ENCODE data around the gene CFAP141. TPM values are rescaled to one million over a fixed set of nuclear protein-coding genes. Genes with fewer than 3 reads are reported as not detected.
"Not testable (repeated sequence)": the region's sequence is repeated elsewhere in the genome, so short reads cannot be mapped to it uniquely, and the experiment has no call there.

Gene CFAP141
- total and polyA plus RNA-seq, 4 experiments from 2014 or later, result not detected

- Histone ChIP-seq H3K4me3 (ENCODE audit: low read length in 2 of 2) (no peak overlapping the region), H3K9me3 (ENCODE audit: control insufficient read depth in 1 of 2, low read length in 2 of 2) (no peaks in the 10 kb centered on the region), H3K36me3 (ENCODE audit: insufficient read depth, low read length) (peaks cover 60% of the 10 kb centered on the region), H3K27me3 (ENCODE audit: insufficient read depth, low read length) (no peaks in the 10 kb centered on the region), H3K4me1 (ENCODE audit: insufficient read depth, low read length) (peaks cover 4% of the 10 kb centered on the region), H3K27ac (ENCODE audit: low read depth, low read length) (no peak overlapping the region)
- H3K4me3 Mint-ChIP-seq, result no peak overlapping the region
- peaks cover 40 to 47% of the 10 kb centered on the region in 2 donors for H3K36me3 Mint-ChIP-seq
- no peak for DNase-seq
- no peaks in the 10 kb centered on the region for H3K9me3 Mint-ChIP-seq
- ChIA-PET CTCF (ENCODE audit: partially characterized antibody) (no interaction called here), POLR2A (ENCODE audit: partially characterized antibody) (interaction anchor here (4.1 kb wide), 1 partner anchor 8 kb away, joined by 14 read pairs; a partner anchor contains a TSS)
- H3K27ac Mint-ChIP-seq, result peak overlapping the region in 3 of 7 donors; percentile 38 to 57 (median 39)
- intact Hi-C loops (cut with micrococcal nuclease), result no loop called here
- no peaks in the 10 kb centered on the region for H3K27me3 Mint-ChIP-seq
- peaks cover 0 to 10% (median 6%) of the 10 kb centered on the region in 4 donors for H3K4me1 Mint-ChIP-seq
These were observed 6.0 kb upstream of the CFAP141 start for GRCh38 chr1:154212083-154212482.

- peaks cover 64% of the 10 kb centered on the region for H3K36me3 ChIP-seq (ENCODE audit: insufficient read depth, low read length)
- H3K27me3 Mint-ChIP-seq, result no peaks in the 10 kb centered on the region
- H3K27me3 ChIP-seq (ENCODE audit: insufficient read depth, low read length), result no peaks in the 10 kb centered on the region
- CTCF ChIA-PET (ENCODE audit: partially characterized antibody), result interaction anchor here (1.3 kb wide), 1 partner anchor 11 kb away, joined by 3 read pairs; no protein-coding TSS in a partner anchor
- H3K9me3 ChIP-seq (ENCODE audit: control insufficient read depth in 1 of 2, low read length in 2 of 2), result no peaks in the 10 kb centered on the region
- no peaks in the 10 kb centered on the region for H3K9me3 Mint-ChIP-seq
- H3K27ac Mint-ChIP-seq, result peak overlapping the region in 4 of 7 donors; percentile 30 to 89 (median 68)
- intact Hi-C loops (cut with micrococcal nuclease), result no loop called here
- no peak for DNase-seq
- no peak overlapping the region for H3K27ac ChIP-seq (ENCODE audit: low read depth, low read length)
- H3K4me3 Mint-ChIP-seq, result no peak overlapping the region
- H3K4me1 ChIP-seq (ENCODE audit: insufficient read depth, low read length), result no peaks in the 10 kb centered on the region
- H3K36me3 Mint-ChIP-seq, result peaks cover 43 to 61% of the 10 kb centered on the region in 2 donors
- no peak overlapping the region for H3K4me3 ChIP-seq (ENCODE audit: low read length in 2 of 2)
- POLR2A ChIA-PET (ENCODE audit: partially characterized antibody), result interaction anchor here (0.7 to 4.1 kb wide), 2 partner anchors 11 to 17 kb away, joined by 3 to 14 read pairs; partner anchors contain the start of gene TPM3
- H3K4me1 Mint-ChIP-seq, result peaks cover 3 to 8% (median 5%) of the 10 kb centered on the region in 4 donors
These were observed 2.7 kb upstream of the CFAP141 start for GRCh38 chr1:154208677-154209388.

GRCh38 chr1:154207262-154207661 lies 1.1 kb upstream of the CFAP141 start:
- H3K4me3 ChIP-seq (ENCODE audit: low read length in 2 of 2), result no peak overlapping the region
- no peak overlapping the region for H3K4me3 Mint-ChIP-seq
- H3K27ac ChIP-seq (ENCODE audit: low read depth, low read length), result no peak overlapping the region
- peaks cover 35 to 49% of the 10 kb centered on the region in 2 donors for H3K36me3 Mint-ChIP-seq
- H3K36me3 ChIP-seq (ENCODE audit: insufficient read depth, low read length), result peaks cover 49% of the 10 kb centered on the region
- peaks cover 3 to 8% (median 5%) of the 10 kb centered on the region in 4 donors for H3K4me1 Mint-ChIP-seq
- no peaks in the 10 kb centered on the region for H3K27me3 ChIP-seq (ENCODE audit: insufficient read depth, low read length)
- ChIA-PET CTCF (ENCODE audit: partially characterized antibody) (interaction anchor here (1.0 kb wide), 1 partner anchor 8 kb away, joined by 4 read pairs; no protein-coding TSS in a partner anchor), POLR2A (ENCODE audit: partially characterized antibody) (interaction anchor here (0.5 to 1.2 kb wide), 4 partner anchors 9 to 128 kb away, joined by 3 to 4 read pairs (median 3); a partner anchor contains a TSS)
- no peaks in the 10 kb centered on the region for H3K4me1 ChIP-seq (ENCODE audit: insufficient read depth, low read length)
- H3K27ac Mint-ChIP-seq, result peak overlapping the region in 5 of 7 donors; percentile 11 to 82 (median 66)
- intact Hi-C loops (cut with micrococcal nuclease), result no loop called here
- H3K27me3 Mint-ChIP-seq, result no peaks in the 10 kb centered on the region
- H3K9me3 Mint-ChIP-seq, result no peaks in the 10 kb centered on the region
- no peaks in the 10 kb centered on the region for H3K9me3 ChIP-seq (ENCODE audit: control insufficient read depth in 1 of 2, low read length in 2 of 2)
- no peak for DNase-seq

- H3K4me3 ChIP-seq (ENCODE audit: low read length in 2 of 2); CTCF ChIA-PET (ENCODE audit: partially characterized antibody); H3K4me3 Mint-ChIP-seq; H3K27me3 Mint-ChIP-seq; DNase-seq; H3K9me3 Mint-ChIP-seq; H3K9me3 ChIP-seq (ENCODE audit: control insufficient read depth in 1 of 2, low read length in 2 of 2); H3K4me1 ChIP-seq (ENCODE audit: insufficient read depth, low read length); intact Hi-C loops (cut with micrococcal nuclease); H3K27ac ChIP-seq (ENCODE audit: low read depth, low read length); H3K4me1 Mint-ChIP-seq; POLR2A ChIA-PET (ENCODE audit: partially characterized antibody); H3K27me3 ChIP-seq (ENCODE audit: insufficient read depth, low read length): not testable (repeated sequence)
- peaks cover 30 to 43% of the 10 kb centered on the region in 2 donors for H3K36me3 Mint-ChIP-seq
- peak overlapping the region; percentile 59 to 95 (median 80) for H3K27ac Mint-ChIP-seq
- H3K36me3 ChIP-seq (ENCODE audit: insufficient read depth, low read length), result peaks cover 39% of the 10 kb centered on the region
These were observed 355 bp downstream of the CFAP141 start for GRCh38 chr1:154205778-154206177.

- Histone ChIP-seq H3K4me3 (ENCODE audit: low read length in 2 of 2) (no peak overlapping the region), H3K27ac (ENCODE audit: low read depth, low read length) (no peak overlapping the region), H3K27me3 (ENCODE audit: insufficient read depth, low read length) (no peaks in the 10 kb centered on the region), H3K36me3 (ENCODE audit: insufficient read depth, low read length) (no peaks in the 10 kb centered on the region), H3K4me1 (ENCODE audit: insufficient read depth, low read length) (peaks cover 7% of the 10 kb centered on the region), H3K9me3 (ENCODE audit: control insufficient read depth in 1 of 2, low read length in 2 of 2) (no peaks in the 10 kb centered on the region)
- DNase-seq, result no peak
- Mint-ChIP-seq H3K27me3 (no peaks in the 10 kb centered on the region), H3K27ac (no peak overlapping the region), H3K4me1 (no peaks in the 10 kb centered on the region), H3K4me3 (no peak overlapping the region), H3K9me3 (no peaks in the 10 kb centered on the region), H3K36me3 (no peaks in the 10 kb centered on the region)
- intact Hi-C loops (cut with micrococcal nuclease), result loop anchor here (1.0 to 2.0 kb wide), 4 partner anchors 73 to 279 kb away; partner anchors contain the start of gene HAX1
- ChIA-PET POLR2A (ENCODE audit: partially characterized antibody) (interaction anchor here (0.8 to 2.3 kb wide), 10 partner anchors 14 to 145 kb away, joined by 3 to 18 read pairs (median 3); partner anchors contain the start of gene HAX1), CTCF (ENCODE audit: partially characterized antibody) (interaction anchor here (0.6 to 6.4 kb wide), 25 partner anchors 8 to 347 kb away, joined by 3 to 46 read pairs (median 4); partner anchors contain the start of gene HAX1)
These were observed 6.6 kb downstream of the CFAP141 start for GRCh38 chr1:154199563-154199879.

- Histone ChIP-seq H3K4me3 (ENCODE audit: low read length in 2 of 2) (no peak overlapping the region), H3K4me1 (ENCODE audit: insufficient read depth, low read length) (peaks cover 7% of the 10 kb centered on the region), H3K9me3 (ENCODE audit: control insufficient read depth in 1 of 2, low read length in 2 of 2) (no peaks in the 10 kb centered on the region), H3K36me3 (ENCODE audit: insufficient read depth, low read length) (no peaks in the 10 kb centered on the region), H3K27me3 (ENCODE audit: insufficient read depth, low read length) (no peaks in the 10 kb centered on the region), H3K27ac (ENCODE audit: low read depth, low read length) (no peak overlapping the region)
- intact Hi-C loops (cut with micrococcal nuclease), result loop anchor here (1.0 to 2.0 kb wide), 4 partner anchors 73 to 280 kb away; partner anchors contain the start of gene HAX1
- no peak overlapping the region for H3K4me3 Mint-ChIP-seq
- no peaks in the 10 kb centered on the region for H3K9me3 Mint-ChIP-seq
- H3K27ac Mint-ChIP-seq, result peak overlapping the region in 2 of 7 donors; percentile 64 to 74
- peaks cover 0 to 3% of the 10 kb centered on the region in 2 donors for H3K27me3 Mint-ChIP-seq
- peak; percentile 53 to 62 (median 58) for DNase-seq
- POLR2A ChIA-PET (ENCODE audit: partially characterized antibody), result interaction anchor here (0.8 to 2.3 kb wide), 9 partner anchors 14 to 145 kb away, joined by 3 to 18 read pairs (median 3); partner anchors contain the start of gene HAX1
- CTCF ChIA-PET (ENCODE audit: partially characterized antibody), result interaction anchor here (0.6 to 6.4 kb wide), 25 partner anchors 8 to 348 kb away, joined by 3 to 46 read pairs (median 4); partner anchors contain the start of gene HAX1
- H3K4me1 Mint-ChIP-seq, result no peaks in the 10 kb centered on the region
- no peaks in the 10 kb centered on the region for H3K36me3 Mint-ChIP-seq
These were observed 7.2 kb downstream of the CFAP141 start for GRCh38 chr1:154198756-154199562.
